NCI-H524 treated with DMSO at 0.1 percent for 48 hours (cell line): ENCODE results near the gene TPRA1.

ENCODE experiments used
- DNase-seq: peaks from one replicate; lab custom pipeline; 2025; lab: John Stamatoyannopoulos, UW

TPRA1 gene

DNA sequence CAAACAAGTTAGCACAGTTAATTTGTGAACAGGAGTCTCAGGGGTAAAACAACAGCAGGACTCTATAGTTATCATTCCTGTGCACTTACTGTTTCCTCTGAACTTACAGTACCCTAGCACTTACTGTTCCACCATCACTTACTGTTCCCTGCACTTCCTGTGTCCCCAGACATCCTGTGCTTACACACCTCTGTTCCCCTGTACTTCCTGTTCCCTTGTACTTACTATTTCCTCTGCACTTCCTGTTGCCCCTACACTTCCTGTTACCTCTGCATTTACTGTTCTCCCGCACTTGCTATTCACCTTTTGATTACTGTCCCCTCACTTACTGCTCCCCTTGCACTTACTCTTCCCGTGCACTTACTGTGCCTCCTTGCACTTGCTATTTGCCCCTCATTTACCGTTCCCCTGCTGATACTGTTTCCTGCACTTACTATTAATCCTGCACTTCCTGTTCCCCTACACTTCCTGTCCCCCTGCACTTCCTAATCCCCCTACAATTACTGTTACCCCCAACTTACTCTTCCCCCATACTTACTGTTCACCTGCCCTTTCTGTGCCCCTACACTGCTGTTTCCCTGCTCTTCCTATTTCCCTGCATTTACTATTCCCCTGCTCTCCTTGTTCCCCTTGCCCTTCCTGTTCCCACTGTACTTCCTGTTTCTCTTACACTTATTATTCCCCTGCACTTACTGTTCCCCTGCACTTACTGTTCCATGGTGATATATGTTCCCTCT lies 30.3 kb downstream of the TPRA1 start:
- no peak for DNase-seq

DNA sequence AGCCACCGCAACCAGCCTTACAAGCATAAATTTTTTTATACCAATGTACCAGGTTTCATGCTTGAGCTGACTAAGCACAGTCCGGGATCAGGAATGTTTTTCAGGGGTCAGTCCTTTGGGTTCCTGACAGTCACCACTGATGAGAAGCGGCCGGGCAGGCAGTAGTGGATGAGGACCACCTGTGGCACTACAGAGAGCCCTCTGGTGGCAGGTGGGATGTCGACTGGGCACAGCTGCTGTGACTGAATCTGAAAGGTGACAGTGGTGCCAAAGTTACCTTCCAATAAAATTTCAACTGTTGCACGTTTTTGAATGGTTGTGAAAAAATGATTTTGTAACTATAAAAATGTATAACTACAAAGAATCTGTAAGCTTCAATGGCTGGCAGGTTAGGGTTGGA lies 34.0 kb downstream of the TPRA1 start:
- no peak for DNase-seq

DNA sequence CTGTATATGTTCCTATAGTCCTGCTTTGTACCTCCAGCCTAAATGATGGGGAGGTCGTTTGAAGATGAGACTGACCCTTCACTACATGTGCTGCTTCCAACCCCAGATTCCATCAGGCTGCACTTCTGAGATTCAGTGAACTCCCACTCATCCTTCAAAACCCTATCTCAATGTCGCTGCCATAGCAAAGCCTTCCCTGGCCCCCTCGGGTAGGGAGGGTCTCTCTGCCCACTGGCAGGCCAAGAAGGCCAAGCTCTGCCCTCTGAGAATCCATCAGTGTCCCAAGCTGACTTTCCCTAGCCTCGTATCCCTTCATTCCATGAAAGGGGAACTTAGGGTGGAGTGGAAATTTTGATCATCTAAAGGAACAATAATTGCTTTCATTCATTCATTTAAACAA lies 35.4 kb downstream of the TPRA1 start:
- no peak for DNase-seq

DNA sequence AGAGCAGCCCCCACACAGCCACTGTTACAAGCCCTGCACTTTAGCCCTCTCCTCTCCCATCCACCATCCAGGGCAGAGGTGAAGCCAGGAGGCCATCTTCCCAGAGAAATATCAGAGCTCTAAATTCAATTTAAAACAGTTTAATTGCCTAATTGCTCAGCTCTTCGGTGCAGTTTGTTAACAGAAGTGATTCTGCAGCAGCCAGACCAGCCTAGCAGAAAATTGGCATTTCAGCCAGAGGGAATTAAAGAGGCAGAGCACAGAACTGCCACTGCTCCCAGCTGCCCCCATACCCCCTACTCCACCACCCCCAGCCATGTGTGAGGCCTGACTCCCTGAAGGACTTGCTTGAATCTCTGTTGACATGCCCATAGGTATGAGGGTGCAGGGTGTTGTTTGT lies 38.5 kb downstream of the TPRA1 start:
- no peak for DNase-seq

DNA sequence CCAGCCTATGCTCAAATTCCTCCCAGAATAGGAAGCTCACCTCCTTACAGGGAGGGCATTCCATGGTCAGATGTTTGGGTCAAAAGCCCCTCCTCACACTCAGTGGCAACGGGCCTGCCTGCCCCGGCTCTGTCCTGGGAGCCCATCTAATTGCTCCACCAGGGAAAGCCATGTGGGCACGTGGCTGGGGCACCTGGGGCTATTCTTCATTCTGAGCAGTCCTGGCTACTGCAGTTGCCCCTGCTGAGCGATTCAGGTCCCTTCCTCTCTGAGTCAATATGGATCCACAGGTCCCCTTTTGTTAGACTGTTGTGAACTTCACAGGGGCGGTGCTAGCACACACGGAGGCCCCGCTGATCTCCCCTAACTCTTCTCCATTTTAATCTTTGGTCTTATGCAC lies 39.4 kb downstream of the TPRA1 start:
- DNase-seq: no peak

DNA sequence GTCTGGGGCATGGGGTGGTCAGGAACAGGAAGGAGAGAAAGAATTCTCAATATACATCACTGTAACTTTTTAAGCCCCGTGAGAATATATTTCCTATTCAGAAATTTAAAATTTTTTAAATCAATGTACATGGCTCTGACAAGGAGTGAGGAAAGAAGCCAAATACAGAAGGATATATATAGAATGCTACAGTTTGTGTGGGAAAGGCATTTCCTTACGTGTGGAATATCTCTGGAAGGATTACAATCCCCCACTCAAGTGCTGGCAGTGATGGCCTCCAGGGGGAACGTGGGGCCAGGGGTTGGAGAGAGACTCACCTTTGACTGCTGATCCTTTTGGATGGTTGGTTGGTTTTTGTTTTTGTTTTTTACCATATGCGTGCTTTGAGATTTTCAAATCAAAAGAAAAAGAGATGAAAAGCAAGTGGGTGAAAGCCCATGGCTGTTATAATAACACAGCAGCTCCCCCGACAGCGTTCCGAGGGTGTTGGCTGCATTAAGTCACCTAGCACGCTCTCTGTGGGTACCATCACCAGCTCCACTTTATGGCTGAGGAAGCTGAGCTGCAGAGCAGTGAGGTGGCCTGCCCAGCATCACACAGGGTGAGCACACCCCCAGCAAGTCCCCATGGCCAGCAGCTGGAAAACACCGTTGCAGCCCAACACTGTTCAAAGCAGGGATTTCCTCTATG lies 39.9 kb downstream of the TPRA1 start:
- DNase-seq: no peak

DNA sequence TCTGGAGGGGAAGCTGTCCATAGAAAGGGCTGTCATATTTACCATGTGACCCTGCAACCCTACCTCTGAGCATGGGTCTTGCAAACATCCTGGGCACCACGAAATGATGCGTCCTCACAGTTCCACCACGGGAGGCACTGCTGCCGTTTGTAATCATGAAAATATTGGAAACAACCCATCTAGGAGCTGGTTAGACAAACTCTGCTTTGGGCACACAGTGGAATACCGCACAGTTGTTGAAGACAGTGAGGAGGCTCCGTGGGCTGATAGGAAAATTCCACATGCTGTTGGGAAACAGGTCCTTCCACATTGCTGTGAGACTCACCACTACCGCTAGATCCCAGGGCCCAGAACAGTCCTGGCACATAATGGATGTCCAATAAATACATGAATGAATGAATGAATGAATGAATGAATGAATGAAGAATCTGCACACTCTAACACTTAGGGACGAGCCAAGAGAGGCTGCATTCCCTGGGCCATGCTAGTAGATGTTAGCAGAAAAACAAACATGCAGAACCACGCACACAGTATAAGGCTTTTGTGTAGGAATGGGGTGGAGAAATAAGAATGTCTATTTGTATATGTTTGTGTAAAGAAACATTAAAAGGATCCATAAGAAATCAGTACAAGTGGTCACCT lies 40.6 kb downstream of the TPRA1 start:
- DNase-seq: no peak

DNA sequence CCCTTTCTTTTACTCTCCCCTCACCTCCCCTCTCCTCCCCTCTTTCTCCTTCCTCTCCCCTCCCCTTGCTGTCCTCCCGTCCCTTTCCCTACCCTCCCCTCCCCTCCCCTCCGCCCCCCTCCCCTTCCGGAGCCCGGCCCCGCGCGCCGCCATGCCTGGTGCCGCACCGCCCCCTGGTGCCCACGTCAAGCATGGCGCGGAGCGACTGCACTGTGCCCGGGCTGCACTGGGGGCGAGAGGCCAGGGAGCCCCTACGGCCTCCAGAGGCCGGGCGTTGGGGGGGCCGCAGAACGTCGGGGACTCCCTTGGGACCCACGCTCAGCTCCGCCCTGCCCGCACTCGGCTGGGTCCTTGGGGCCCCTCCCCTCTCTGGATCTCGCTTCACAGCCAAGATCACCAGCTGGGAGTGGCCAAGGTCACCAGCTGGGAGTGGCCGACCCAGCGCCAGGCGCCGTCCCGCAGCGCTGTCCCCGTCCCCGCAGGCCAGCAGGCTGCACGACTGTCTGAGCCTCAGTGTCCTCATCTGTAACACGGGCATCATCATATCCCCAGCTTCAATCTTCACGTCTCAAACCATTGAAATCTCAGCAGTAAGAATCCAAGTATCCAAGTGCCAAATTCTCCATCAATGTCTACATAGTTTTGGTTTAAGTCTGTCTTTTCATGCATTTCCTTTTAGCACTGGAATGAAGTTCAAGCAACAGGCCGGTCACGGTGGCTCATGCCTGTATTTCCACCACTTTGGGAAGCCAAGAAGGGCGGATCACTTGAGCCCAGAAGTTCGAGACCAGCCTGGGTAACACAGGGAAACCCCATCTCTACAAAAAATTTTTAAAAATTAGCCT lies 42.5 kb downstream of the TPRA1 start:
- peak; percentile 21 for DNase-seq

DNA sequence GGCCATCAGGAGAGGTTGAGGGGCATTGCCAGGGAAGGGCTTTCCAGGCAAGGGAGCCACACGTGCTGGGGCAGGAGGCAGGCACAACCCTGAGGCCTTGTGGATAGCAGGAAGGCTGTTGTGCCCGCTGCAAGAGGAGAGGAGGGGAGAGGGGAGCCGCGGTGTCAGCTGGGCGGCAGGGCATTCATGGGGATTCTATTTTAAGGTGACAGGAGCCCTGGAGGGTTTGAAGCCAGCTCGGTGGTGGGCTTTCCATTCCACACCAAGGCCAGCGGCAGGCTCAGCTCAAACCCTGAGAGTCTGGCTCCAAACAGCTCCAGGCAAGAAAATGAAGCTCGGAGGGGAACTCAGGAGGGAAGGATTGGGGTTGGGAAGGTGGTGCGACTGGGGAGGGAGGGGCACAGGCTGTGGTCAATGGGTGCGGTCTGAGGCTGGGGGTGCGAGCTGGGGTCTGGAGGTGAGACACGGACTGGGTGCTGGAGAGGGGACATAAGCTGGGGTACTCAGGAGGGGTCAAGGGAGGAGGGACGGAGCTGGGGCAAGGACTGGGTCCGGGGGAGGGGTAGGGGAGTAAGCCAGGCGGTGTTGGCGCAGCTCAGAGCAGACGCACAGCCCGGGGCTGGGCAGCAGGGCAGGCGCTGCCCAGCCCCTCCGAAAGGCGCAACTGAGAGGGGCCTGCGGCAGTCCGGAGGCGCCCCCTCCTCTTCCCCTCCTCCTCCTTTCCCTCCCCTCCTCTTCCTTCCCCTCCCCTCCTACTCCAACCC lies 43.4 kb downstream of the TPRA1 start:
- no peak for DNase-seq

DNA sequence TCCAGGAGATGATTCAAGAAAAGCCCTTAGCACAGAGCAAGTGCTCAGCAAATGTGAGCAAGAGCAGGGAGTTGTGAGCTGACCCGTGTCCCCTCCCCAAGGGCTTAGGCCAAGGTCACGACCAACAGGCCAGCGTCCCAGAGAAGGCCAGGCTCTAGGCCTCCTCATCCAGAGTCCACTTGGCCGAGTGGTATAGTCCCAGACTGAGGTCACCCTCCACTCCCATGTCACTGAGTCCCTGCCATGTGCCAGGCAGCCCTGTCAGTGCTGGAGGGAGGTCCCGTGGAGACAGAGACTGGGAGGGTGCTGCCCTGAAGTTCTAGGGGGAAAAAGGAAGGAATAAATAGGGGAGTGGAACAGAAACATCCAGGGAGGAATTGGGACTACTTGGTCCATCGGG lies 44.0 kb downstream of the TPRA1 start:
- no peak for DNase-seq

DNA sequence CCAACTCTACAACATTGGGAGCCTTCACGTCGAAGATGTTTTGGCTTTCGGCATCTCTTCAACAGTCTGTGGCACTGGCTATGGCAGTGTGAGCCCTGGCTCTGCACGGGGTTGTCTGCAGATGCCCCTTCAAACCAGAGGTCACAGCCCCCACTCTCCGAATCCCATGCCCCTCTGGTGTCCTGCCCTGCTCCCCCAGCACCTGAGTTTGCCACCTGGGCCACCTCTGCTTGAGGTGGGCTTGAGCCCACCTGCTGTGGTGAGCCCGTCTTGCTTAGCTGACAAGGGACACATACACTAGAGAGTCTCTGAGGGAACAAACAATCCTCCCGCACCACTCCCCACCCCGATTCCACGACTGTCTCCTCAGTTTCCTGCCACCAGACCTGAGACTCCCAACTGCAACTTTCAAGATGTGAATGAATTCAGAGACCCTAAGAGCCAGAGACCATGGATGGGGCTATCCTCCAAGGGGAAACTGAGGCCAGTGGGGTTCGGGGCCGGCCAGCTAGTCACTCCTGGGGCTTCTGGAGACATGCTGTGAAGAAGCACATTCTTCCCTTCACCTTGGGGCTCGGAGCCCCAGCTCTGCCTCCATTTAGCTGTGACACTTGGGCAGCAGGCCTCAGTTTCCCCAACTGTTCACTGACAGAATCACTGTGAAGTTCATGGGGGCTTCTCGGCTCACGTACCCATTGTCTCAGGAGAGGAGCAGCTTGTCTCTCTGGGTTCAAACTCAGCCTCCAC lies 44.6 kb downstream of the TPRA1 start:
- DNase-seq: no peak

DNA sequence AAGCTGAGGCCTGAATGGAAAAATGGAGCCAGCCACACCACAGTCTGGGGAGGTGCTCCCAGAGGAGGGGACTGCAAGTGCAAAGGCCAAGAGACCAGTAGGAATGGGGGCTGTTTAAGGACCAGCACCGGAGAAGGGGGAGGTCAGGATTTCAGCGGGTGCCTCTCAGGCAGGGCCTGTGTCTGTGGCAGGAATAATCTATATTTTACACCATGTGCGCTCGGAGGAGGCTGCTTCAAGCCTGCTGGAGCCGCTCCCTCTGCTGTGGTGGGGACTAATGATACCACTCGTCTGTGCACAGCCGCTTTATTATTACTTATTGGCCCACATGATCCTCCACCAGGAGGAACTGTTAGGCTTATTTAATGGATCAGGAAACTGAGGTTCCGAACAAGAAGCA lies 45.3 kb downstream of the TPRA1 start:
- DNase-seq: peak; percentile 51

DNA sequence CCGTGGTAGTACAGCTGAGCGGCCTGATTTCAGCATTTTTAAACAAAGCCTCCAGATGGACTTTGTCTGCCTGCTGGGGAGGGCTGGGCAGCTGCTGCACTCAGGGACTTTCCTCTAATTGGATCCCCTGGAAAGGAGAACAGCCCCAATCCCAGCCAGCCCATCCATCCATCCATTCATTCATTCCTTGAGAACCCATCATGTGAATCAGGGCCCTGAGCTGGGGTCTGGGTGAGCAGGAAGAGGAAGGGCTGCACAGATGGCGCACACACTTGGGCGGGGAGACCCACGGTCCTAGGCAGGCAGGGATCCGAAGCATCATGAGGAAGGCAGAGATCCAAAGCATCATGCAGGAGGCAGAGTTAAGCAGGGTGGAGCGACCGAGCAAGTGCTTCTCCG lies 45.7 kb downstream of the TPRA1 start:
- DNase-seq: peak; percentile 95

DNA sequence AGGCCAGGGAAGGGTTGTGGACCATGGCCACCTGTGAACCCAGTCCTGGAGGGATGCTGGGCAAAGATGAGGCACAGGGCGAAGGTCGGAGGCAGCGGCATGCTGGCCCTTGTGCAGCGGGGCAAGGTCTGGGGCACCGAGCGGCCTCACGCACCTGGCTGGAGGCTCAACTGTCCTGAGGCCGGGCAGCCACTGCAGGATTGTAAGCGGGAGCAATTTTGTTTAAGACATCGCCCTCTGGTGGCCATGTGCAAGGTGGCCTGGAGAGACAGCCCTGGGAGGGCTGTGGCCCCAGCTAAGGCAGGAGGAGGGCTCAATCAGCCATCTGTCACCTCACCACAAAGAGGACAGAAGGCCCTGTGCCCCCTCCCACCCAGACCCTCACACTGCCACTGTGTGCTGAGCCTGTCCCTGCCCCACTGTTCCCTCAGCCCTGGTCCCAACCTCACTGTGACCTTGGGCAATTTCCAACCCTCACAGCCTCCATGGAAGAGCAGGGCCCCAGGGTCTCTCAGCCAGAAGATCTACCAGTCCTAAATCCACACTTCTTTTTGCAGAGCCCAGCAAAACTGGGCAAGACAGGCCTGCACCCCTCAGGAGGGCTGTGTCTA lies 46.2 kb downstream of the TPRA1 start:
- peak; percentile 84 for DNase-seq

DNA sequence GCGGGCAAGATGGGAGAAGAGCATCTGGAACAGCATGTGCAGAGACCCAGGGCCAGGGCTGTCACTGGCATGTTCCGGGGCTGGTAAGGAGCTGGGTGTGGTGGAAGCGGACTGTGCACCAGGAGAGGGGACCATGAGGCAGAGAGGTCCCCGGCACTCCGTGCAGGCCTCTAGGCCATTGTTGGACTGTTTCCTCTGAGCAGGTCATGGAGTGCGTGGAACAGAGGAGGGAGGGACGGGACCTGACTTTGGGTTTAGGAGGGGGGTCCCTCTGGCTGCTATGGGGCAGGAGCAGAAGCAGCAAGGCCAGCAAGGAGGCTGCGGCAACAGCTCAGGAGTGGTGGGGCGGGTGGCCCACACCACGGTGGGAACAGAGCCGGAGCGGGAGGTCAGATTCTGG lies 47.1 kb downstream of the TPRA1 start:
- no peak for DNase-seq

DNA sequence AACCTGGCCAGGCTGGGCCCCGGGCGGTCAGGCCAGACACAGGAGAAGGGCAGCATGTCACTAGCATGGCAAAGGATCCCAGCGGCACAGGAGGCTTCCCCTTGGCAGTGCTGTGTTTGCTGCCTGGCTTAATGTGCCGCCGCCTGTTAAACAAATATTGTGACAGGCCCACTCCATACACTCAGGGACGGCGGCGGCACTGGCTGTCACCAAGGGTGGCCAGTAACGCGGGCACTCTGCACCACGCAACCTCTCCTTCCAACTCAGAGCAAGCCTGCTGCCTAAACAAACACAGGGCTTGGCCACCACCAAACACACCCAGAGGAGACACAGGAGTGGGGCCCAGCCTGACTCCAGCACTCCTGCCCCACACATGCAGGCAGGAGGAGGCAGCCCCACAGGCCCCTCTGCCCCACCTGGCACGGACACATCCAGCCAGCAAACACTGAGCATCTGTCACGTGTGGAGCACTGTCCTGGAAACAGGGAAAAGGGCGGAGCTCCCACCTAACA lies 48.0 kb downstream of the TPRA1 start:
- no peak for DNase-seq

DNA sequence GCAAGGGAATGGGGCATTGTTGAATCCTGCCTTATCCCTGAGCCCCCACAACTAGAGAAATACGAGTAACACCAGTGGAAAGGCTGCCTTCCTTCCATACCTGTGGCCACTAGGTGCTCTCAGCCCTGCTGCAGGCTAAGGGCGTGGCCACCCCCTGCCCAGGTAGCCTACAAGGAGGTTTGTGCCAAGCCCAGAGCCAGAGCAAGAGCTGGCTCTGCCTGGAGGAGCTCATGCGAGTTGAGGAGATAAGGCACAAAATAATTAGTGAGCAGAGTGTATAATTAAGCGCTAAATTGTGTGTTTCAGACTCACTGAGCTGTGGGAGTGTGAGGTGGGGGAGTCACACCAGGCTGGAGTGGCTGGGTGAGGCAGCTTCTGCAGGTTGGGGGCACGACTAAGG lies 49.2 kb downstream of the TPRA1 start:
- no peak for DNase-seq

DNA sequence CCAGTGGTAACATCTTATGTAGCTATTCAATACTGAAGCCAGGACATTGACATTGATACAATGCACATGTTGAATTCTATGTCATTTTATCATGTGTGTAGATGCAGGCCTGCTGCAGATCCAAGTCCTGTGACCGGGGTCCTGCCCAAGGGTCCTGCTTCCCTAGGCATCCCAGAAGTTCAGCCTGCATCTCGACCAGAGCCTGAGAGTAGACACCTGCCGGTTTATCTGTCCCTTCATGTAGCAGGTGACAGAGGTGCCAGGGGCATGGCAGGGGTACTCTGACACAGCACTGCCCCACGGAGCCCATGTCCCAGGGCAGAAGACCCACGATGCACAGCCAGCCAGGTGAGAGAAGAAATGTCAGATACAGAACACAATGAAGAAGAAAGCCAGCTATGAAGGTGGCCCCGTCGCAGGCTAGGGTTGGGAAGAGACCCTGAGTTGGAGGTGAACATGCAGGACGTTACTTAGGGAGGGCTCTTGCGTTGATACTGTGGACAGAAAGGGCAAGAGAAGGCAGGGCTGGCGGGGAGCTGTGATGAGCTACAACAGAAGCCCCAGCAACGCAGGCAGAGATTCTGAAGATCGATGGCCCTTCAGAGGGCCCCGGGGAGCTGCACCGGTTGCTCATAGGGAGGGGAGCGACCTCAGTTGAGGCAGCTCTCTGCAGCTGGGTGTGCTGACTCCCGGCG lies 51.0 kb downstream of the TPRA1 start:
- no peak for DNase-seq

DNA sequence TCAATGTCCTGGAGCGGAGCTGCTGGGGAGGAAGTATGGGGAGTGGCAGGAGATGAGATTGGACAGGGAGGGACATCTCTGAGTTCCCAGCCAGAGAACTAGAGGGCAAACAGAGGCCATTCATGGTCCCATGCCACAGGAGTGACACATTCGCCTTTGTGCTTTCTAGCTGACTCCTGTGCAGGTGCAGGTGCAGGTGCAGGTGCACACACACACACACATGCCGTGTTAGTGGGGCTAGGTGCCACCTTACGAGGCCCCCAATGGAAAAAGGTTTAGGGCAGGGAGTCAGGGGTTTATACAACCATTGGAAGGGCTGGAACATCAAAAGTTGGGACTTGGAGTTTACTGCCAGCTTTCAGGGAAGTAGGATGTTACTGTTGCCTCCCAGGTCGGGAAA lies 52.0 kb downstream of the TPRA1 start:
- no peak for DNase-seq
